Measurements from ENCODE around the gene DYRK1B.

Gene DYRK1B

DNA sequence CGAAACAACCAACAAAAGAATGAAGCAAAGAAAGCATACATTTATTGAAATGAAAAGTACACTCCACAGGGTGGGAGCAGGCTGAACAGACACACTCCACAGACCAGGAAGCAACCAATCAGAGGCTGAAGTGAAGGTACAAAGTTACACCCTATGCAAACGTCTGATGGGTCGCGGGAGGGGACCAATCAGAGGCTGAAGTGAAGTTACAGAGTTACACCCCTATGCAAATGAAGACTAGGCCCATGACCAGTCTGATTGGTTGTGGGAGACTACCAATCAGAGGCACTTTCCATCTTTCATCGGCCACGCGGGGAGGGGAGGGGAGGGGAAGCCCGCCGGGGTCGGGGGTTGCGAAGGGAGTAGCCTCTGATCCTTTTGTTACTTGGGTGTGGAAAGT is 24.6 kb upstream of the DYRK1B start:
- DNase-seq (ENCODE audit: low spot score): no peak

DNA sequence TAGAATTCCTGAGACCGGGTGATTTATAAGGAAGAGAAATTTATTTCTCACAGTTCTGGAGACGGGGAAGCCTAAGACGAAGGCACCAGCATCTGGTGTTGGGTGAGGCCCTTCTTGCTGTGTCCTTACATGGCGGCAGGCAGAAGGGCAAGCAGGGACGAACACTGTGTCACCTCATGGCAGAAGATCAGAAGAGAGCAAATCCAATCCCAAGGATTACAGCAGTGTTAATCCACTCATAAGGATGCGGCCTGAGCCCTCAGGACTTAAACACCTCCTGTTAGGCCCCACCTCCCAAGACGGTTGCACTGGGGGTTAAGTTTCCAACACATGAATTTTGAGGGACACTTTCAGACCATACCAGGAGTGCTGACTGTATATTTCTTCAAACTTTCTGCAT is 18.9 kb upstream of the DYRK1B start:
- DNase-seq (ENCODE audit: low spot score): no peak

DNA sequence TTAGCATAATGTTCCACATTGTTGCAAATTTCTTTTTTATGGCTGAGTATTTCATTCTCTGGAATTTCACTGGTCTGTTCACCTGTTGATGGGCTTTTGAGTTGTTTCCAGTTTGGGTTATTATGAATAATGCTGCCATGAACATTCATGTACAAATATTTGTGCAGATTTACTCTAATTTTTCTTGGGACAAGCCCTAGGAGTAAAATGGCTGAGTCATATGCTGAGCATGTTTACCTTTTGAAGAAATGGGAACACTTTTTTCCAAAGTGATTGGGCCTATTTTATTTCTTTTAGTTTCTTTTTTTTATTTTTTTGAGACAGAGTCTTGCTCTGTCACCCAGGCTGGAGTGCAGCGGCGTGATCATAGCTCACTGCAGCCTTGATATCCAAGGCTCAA is 16.9 kb upstream of the DYRK1B start:
- no peak for DNase-seq (ENCODE audit: low spot score)

GRCh38 chr19:39848392-39848791 is 14.4 kb upstream of the DYRK1B start:
- DNase-seq (ENCODE audit: low spot score): no peak

GRCh38 chr19:39847525-39847924 is 13.6 kb upstream of the DYRK1B start:
- DNase-seq (ENCODE audit: low spot score): no peak

GRCh38 chr19:39846678-39847486 is 12.9 kb upstream of the DYRK1B start:
- no peak for DNase-seq (ENCODE audit: low spot score)

DNA sequence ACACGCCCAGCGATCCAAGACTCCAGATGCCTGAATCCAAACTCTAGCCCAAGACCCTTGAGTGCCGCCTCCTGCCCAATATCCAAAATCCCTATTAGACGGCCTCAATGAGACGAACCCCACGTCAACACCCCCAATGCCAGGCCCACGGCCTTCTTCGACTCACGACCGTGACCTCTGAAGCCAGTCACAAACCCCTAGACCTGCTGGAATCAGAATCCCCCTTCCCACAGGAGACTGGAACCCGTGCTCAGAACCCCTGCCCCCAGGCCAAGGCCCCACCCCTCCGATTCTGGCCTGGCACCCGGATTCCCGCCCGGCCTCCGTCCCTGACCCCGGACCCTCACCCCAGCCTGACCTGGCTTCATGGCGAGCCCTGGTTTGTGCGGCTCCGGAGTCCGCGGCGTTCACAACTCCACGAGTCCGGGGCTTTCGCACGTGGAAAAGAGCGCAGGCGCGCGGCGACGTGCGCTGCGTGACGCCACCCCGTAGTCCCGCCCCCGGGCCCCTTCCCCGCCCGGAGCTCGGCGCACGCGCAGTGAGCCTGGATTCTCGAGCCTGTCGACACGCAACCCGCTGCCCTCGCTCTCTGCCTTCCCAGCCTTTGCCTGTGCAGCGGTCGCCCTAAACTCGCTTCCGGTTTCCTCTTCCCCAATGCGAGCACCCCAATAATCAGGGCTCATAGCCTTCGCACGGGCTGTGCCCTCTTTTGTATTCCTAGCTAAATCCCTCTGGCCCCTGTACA is 12.1 kb upstream of the DYRK1B start, which contains the start of gene FBL:
Gene FBL, minus strand, starts transcription at position 447 of the 745 bp plus-strand sequence. Its CDS starts 79 bp downstream, at position 368.
- DNase-seq (ENCODE audit: low spot score): peak; percentile 99

- DNase-seq (ENCODE audit: low spot score): no peak
These were observed 11.6 kb upstream of the DYRK1B start for GRCh38 chr19:39845584-39845932.

- DNase-seq (ENCODE audit: low spot score): no peak
These were observed 11.2 kb upstream of the DYRK1B start for GRCh38 chr19:39845172-39845571.

DNA sequence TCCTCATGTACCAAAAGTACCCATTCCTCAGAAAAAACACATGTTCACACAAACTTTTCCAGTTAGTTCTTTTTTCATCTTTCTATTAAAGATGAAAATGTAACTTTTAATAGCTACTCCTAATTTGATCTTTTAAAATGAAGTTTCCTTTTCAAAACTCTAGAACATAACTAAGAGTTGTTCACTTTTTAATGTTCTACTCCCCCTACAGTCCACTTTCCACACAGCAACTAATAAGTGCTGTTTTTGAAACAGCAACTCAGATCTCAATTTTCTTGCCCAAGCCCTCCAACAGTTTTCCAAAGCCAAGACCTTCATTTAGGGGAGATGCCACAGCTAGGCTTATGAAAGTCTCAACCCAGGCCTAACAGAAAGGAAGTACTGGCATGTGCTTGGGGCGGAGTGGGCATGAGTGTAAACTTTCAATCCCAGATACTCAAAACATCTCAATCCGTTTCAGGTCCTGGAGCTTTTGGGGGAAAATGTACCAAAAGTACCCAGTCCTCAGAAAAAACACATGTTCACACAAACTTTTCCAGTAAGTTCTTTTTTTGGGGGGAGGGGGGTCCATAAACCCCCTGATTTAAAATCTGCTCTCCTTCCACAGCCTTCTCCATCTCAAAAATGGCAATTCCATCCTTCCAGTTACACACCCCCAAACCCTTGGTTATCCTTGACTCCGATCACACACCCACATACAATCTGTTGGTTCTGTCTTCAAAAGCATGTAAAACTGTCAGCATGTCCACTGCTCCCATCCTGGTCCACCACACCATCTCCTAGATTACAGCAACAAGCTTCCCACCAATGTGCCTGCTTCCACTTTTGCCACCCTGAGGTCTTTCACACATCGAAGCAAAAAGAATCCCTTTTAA is 10.2 kb upstream of the DYRK1B start:
- peak; percentile 50 for DNase-seq (ENCODE audit: low spot score)

DNA sequence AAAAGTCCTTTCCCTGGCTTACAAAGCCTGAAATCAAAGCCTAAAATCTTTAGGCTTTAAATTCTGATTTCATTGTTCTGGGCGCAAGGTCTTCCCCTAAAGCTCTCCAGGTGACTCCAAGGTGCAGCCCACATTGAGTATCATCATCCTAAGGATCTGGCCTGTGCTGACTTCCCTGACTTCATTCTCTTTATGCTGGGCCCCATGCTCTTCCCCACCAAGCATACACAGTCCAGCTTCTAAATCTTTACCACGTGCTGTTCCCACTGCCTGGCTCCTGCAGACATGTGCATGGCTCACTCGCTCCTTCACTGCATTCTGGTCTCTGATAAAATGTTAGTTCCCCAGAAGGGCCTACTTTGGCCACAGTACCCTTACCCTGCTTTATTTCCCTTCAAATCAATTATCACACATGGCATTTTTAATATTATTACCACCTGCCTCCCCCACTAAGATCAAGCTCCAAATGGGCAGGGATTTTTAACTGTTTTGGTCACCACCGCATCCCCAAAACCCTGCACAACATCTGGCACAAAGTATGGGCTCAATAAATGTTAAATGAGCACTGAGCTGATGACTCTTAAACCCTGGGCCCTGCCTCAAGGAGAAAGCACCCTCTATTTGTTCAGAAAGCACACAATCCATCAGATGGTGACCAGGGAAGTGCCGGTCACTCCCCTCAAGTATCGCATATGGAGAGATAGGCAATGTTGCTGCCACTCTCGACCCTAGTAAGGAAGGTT is 8.9 kb upstream of the DYRK1B start:
- DNase-seq (ENCODE audit: low spot score): no peak

DNA sequence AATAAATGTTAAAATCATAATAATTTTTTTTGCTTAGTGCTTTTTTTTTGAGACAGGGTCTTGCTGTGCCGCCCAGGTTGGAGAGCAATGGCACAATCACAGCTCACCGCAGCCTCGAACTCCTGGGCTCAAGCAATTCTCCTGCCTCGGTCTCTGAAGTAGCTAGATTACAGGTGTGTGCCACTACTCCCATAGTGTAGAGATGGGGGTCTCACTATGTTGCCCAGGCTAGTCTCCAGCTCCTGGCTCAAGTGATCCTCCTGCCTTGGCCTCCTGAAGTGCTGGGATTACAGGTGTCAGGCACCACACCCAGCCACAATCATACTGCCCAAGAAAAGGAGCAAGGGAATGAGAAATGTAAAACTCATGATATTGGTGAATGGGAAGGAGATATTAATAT is 7.1 kb upstream of the DYRK1B start:
- no peak for DNase-seq (ENCODE audit: low spot score)

DNA sequence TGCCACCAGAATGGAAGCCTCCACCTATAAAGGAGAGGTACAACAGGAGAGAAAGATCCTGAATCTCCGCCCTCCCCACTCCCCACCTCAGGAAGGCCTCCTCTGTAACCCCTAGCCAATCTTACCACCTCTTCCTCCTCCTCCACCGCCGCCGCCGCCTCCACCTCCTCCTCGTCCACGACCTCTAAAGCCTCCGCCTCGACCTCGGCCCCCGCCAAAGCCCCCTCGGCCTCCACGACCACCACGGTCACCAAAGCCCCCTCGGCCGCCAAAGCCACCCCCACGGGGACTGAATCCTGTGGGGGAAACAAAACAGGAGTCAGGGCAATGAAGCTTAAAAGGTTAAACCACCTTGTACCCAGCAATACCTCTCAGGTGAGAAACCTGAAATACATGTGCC is 6.5 kb upstream of the DYRK1B start:
- DNase-seq (ENCODE audit: low spot score): no peak

- no peak for DNase-seq (ENCODE audit: low spot score)
These were observed 5.8 kb upstream of the DYRK1B start for GRCh38 chr19:39839678-39840327.

DNA sequence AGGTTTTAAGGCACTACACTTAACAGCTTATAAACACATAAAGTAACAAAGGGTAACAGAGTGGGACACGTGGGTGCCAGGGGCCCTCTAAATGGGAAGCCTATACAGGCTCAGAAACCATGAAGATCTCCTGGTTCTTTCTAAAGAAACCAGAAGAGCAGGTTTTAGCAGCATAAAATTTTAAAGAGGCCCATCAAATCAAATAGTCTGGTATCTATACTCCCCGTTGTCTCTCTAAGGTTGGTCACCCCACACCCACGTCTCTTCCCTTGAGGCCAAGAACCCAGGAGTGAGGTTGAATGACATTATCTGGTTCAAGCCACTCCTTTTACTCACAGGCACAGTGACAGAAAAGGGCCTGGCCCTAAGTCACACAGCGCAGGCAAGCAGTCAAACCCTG is 4.6 kb upstream of the DYRK1B start:
- no peak for DNase-seq (ENCODE audit: low spot score)

- no peak for DNase-seq (ENCODE audit: low spot score)
These were observed 4.0 kb upstream of the DYRK1B start for GRCh38 chr19:39837978-39838377.

DNA sequence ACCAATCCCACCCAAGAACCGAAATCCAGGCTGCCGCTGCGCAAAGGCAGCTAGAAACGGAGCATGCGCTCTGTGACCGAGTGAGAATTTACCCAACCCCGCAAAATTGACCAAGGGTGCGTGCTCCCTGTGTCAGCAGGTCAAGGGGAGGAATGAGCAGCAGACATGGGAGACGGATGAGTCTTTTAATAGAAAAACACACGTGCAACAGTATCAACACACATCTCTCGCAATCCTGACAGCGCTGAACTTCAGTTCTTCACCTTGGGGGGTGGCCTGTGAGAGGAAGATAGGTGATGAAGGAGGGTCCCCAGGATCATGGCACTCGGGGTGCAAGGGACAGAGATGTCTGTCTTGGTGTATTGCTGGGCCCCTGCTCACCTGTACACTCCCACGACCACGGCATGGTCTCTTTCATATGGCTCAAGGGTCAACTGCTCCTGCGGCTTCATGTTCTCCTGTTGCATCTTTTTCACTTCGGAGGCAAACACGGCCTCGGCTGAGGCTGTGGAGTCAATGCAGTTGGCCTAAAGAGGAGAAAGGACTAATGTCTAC is 402 bp upstream of the DYRK1B start:
- no peak for DNase-seq (ENCODE audit: low spot score)

GRCh38 chr19:39833160-39833463 is 850 bp downstream of the DYRK1B start:
- DNase-seq (ENCODE audit: low spot score): no peak

DNA sequence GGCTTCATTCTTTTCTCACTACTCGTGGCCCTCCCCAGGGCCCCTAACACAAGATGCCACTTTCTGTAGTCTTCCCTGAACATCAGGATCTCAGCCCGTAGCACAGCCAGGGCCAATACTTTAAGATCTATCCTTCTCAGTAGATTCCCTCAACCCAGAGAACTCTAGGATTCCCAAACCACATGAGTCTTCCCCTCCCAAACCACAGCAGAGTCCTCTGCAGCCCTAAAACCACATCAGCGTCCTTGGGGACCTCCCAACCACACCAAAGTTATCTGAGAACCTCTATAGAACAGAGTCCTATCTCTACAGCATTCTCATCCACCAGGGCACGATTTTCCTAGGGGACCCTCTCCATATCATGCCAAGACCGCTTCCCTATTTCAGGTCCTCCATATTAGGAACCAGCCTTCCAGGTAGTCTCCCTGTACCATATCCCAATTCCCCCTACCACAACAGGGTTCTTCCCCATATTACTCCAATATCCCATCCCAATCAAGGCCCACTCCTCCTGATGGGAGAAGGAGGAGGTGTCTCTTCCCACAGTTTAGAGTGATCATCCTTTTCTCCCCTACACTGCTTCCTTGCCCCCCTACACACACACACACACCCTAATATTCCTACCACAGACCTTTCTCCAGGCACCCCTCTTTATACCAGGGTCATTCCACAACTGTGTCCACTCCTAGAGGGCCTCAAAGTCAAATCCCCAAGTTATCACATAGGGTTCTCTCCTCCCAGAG is 1.4 kb downstream of the DYRK1B start:
- DNase-seq (ENCODE audit: low spot score): peak; percentile 51

- no peak for DNase-seq (ENCODE audit: low spot score)
These were observed 2.3 kb downstream of the DYRK1B start for GRCh38 chr19:39831679-39832078.
